Occipital lobe (tissue), 3 donors: ENCODE results near the gene AMBRA1. TPM values are rescaled to one million over a fixed set of nuclear protein-coding genes. Genes with fewer than 3 reads are reported as not detected.
A peak's percentile ranks its signal among the peaks of the same experiment; 100 is the strongest.

Experiments
- DNase-seq: peaks from one replicate; lab custom pipeline; 2025; lab: John Stamatoyannopoulos, UW
- small RNA-seq: library from RNA; depleted of rRNA; stranded (forward); fragments of <200 nt; gene quantifications from one replicate; pipeline ENCODE3, GENCODE V24; 2014
- total RNA-seq: library from RNA; depleted of rRNA; stranded (reverse); fragments of >200 nt; gene quantifications from one replicate; pipeline ENCODE4 v1.2.3, GENCODE V29; 2014

Gene AMBRA1
- total RNA-seq, 1 donor from 2014 or later, result 27.1 TPM

DNA sequence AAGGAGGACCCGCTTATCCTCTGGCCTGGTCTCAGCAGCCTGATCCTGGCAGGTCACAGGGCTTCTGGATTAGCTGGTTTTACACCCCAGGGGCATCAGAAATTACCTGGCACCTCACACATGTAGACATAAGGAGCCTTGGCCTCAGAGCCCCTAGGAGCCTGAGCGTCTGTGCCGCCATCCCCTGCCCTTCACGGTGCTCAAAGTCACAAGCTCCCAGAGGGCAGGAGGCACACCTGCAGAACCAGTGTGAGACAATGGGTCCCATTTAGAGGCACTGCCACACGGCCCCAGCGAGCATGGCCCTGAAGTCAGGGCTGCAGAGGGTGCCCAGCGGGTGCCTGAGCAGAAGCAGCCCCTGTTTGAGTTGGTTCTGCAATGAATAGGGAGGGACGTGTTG lies 242.7 kb downstream of the AMBRA1 start:
- no peak for DNase-seq

DNA sequence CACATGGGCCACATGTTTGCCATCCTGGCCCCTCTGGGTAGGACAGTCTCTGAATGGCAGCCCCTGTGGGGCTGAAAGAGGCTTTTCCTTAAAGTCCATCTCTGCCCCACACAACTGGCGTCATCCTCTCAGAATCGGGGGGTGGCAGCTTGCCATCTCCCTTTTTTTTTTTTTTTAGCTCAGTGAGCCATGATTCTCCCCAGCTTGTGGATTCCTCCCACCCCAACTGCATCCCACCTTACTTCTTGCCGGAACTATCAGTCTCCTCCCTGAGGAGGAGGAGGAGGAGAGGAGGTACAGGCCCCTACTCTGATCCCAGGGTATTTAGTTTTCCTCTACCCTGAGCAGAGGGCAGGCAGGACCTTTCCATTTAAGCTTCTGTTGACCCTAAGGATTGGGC lies 243.1 kb downstream of the AMBRA1 start:
- no peak for DNase-seq

GRCh38 chr11:46348566-46349401 lies 245.0 kb downstream of the AMBRA1 start:
- no peak for DNase-seq

GRCh38 chr11:46347637-46348311 lies 246.0 kb downstream of the AMBRA1 start:
- no peak for DNase-seq

DNA sequence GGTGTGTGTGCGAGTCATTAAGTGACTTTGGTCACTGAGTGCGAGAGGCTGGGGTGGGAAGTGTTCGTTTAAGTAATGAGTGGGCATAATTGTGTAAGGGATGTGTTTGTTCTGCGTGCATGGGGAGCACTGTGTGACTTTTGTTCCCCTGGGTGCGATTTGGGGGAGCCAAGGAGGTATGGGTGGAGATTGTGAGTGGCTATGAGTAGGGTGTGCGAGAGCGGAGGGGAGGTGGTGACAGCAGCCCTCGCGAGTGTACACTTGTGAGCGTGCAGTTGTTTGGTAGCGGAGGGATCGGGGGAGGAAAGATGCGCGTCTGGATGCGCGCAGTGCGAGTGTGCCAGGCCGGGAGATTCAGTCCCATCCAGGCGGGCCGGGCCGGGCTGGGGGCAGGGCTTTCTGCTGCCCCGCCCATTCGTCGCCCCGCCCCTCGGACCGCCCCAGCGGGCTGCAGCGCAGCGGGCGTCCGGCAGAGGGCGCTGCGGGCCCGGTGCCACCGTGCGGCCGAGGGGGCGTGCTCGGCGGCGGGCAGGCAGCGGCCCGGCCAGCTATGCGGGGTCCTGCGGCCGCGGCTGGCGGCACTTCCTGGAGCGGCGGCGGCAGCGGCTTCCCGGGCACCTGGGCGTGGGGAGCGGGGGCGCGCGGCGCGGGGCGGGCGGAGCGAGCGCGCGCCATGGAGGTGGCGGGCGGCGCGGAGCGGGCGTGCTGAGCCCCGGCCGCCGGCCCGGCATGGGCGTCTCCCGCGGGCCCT lies 246.8 kb downstream of the AMBRA1 start, which contains the start of gene DGKZ:
TSS of gene DGKZ (plus strand) at position 578 of the 751 bp plus-strand sequence. CDS start 197 bp downstream, outside the sequence.
- DNase-seq, result peak; percentile 86

Small RNA genes lying within 50 kb of the gene (small RNA-seq; reads per million reads assigned to genes)
- gene MIR3160-1, result not detected
- not detected for gene MIR4688

Other genes with a start within 250 kb of the AMBRA1 start
- gene DGKZ, start 246.6 kb downstream of the AMBRA1 start, total RNA-seq, result 33.5 TPM
- gene MDK, start 212.4 kb downstream of the AMBRA1 start, total RNA-seq, result 15.1 TPM
- gene CHRM4, start 202.2 kb downstream of the AMBRA1 start, total RNA-seq, result 0.78 TPM
- gene HARBI1, start 23.2 kb upstream of the AMBRA1 start, total RNA-seq, result 6.7 TPM
- gene ATG13, start 23.5 kb upstream of the AMBRA1 start, total RNA-seq, result 54.3 TPM
- gene ARHGAP1, start 106.6 kb upstream of the AMBRA1 start, total RNA-seq, result 17.6 TPM
- 4.2 TPM for gene ZNF408, start 107.0 kb upstream of the AMBRA1 start, total RNA-seq
- gene F2, start 125.2 kb upstream of the AMBRA1 start, total RNA-seq, result 0.16 TPM